Measurements from ENCODE around the gene VIPAS39. TPM values are rescaled to one million over a fixed set of nuclear protein-coding genes. Genes with fewer than 3 reads are reported as not detected.

Gene VIPAS39
- total and polyA plus RNA-seq, 9 of the 15 experiments (the other 6 are each of a cell fraction or from before 2014, with no cell fraction given) = 5.7 to 25.6 (median 9.9) TPM

GRCh38 chr14:77467801-77468200, 10.4 kb upstream of the VIPAS39 start:
- Histone ChIP-seq H3K4me2 (ENCODE audit: insufficient read depth, low read length) (no peak overlapping the region), H3K9ac (ENCODE audit: insufficient read depth in 1 of 2, low read depth in 2 of 2, low read length in 2 of 2) (no peak overlapping the region), H3K36me3 (ENCODE audit: control insufficient read depth, insufficient read depth, low read length) (peaks cover 60% of the 10 kb centered on the region), H4K20me1 (replicated peaks; ENCODE audit: control insufficient read depth, insufficient read depth, low read length) (no peaks in the 10 kb centered on the region), H2AFZ (ENCODE audit: low read depth, low read length) (no peak overlapping the region), H3K9me3 (replicated peaks; ENCODE audit: control insufficient read depth, insufficient read depth, low read depth, low read length) (no peaks in the 10 kb centered on the region), H3K27me3 (ENCODE audit: control insufficient read depth in 2 of 2, insufficient read depth in 2 of 2, low read length in 2 of 2) (peaks cover 3% of the 10 kb centered on the region in 2 experiments; a peak in 2 of 5 replicates), H3K79me2 (ENCODE audit: control insufficient read depth, insufficient read depth, low read length) (no peaks in the 10 kb centered on the region), H3K9me1 (ENCODE audit: control insufficient read depth, insufficient read depth, low read length) (no peaks in the 10 kb centered on the region), H3K27ac (ENCODE audit: extremely low read depth, low read depth, low read length) (no peak overlapping the region), H3K4me3 (no peak overlapping the region), H3K4me1 (replicated peaks in 1 of 2; ENCODE audit: control insufficient read depth in 2 of 2, insufficient read depth in 2 of 2, low read length in 2 of 2) (no peaks in the 10 kb centered on the region)
- in situ Hi-C loops (cut with MboI) (no loop called here), intact Hi-C loops (cut with micrococcal nuclease) (no loop called here)
- WGBS (ENCODE audit: insufficient coverage, low coverage, missing lambda C conversion rate) = 92% methylated on average over 5 of the region's 5 CpGs
- CTCF ChIA-PET (ENCODE audit: low intra/inter-chr PET ratio) = no interaction called here
- DNase-seq (ENCODE audit: extremely low read depth in 1 of 4, low spot score in 3 of 4) (no peak), FAIRE-seq (no peak), ATAC-seq (no peak)
- POLR2A ChIA-PET = interaction anchor here (0.7 kb wide), 1 partner anchor 9 kb away, joined by 3 read pairs; no protein-coding TSS in a partner anchor
- no TSS peak for BruUV-seq (replicated peaks)
- no peak for TF ChIP-seq IFI16 (CRISPR knock-in tag; IDR thresholded peaks at IDR 0.05)
- TF ChIP-seq ZBTB26 (CRISPR knock-in tag; IDR thresholded peaks at IDR 0.05) = no peak
- no peak for TF ChIP-seq ZNF3 (CRISPR knock-in tag; IDR thresholded peaks at IDR 0.05)
- TF ChIP-seq ZNF212 (CRISPR knock-in tag; IDR thresholded peaks at IDR 0.05) = no peak
